LNCAP (cell line): ENCODE data around the gene RIPOR1.

Experiments used
- TF ChIP-seq, protein P1 (sequence below): fragments of 450-650 bp; IDR thresholded peaks from 2 replicates; pipeline ENCODE4 v1.5.1; 2017; ENCODE audit warnings: mild to moderate bottlenecking

RIPOR1 gene

DNA sequence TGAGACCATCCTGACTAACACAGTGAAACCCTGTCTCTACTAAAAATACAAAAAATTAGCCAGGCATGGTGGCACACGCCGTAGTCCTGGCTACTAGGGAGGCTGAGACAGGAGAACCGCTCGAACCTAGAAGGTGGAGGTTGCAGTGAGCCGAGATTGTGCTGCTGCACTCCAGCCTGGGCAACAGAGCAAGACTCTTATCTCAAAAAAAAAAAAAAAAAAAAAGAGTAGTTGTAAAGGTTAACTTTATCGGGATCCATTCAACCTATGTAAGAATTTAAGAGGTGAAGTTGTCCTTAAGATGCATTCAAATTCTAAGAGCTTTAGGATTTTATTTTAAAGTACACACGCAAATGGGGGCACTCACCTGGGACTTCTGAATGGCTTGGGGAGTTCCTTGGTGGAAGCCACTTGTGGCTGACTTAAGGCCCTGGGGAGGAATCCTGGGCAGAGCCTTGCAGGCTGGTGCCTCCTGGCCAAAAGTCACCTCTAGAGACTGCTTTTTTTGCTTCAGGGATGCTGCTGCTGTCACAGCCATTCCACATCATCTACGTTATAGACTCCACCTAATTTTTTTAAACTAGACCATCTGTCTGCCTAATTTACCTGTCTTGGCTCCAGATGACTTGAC, 37.0 kb downstream of the RIPOR1 start:
- TF ChIP-seq, protein P1, sequence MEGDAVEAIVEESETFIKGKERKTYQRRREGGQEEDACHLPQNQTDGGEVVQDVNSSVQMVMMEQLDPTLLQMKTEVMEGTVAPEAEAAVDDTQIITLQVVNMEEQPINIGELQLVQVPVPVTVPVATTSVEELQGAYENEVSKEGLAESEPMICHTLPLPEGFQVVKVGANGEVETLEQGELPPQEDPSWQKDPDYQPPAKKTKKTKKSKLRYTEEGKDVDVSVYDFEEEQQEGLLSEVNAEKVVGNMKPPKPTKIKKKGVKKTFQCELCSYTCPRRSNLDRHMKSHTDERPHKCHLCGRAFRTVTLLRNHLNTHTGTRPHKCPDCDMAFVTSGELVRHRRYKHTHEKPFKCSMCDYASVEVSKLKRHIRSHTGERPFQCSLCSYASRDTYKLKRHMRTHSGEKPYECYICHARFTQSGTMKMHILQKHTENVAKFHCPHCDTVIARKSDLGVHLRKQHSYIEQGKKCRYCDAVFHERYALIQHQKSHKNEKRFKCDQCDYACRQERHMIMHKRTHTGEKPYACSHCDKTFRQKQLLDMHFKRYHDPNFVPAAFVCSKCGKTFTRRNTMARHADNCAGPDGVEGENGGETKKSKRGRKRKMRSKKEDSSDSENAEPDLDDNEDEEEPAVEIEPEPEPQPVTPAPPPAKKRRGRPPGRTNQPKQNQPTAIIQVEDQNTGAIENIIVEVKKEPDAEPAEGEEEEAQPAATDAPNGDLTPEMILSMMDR, result no peak

DNA sequence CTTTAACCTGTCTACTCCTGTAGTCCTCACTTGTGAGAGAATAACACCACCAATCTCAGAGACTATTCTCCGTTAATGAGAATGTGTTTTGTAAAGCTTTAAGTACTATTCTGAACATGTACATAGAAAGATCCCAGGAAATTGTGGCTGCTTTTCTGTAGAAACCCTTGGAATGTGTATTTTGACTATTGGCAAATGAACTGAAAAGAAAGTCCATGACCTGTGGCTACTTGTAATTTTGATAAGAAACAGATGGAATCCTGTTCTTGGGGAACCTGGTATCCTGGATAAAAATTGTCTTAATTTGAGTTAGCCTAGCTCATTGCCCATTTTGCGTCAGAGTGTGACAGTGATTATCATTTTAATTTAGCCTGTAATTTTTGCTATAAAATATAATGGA, 42.8 kb downstream of the RIPOR1 start:
- TF ChIP-seq, protein P1, result no peak

DNA sequence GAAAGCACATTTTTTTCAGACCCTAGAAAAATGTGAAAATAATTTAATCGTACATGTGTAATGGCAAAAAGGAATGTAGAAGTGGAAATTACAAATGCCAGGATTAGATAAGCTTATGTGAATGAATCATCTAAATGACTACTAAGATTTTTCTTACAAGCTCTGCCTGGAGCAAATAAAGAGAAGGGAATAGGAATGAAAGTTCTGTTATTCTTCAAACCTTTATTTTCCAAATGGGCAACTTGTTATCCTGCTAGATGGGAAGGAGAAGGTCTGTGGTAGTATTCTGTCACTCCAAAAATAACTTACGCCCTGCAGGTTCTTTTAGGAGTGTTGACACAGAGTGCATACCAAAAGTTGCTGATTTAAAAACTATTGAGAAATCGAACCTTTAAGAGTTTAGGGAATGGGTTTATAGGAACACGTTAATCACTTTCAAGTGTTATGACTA, 43.4 kb downstream of the RIPOR1 start:
- TF ChIP-seq, protein P1, result no peak

DNA sequence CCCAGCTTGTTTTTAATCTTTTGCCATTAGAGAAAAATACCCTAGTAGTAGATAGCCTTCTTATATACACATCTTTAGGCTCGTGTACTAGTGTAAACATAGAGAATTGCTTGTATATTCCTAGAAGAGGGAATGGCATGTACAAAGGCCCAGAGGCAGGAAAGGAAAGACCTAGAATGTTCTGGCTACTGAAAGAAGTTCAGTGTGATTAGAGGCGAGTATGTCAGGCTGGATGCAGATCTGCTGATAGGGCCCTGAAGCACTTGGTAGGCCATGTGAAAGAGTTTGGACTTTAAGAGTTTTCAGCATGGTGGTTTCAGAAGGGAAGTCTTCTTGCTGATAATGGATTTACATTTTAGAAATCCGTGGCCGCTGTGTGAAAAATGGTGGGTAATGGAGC, 51.1 kb downstream of the RIPOR1 start:
- TF ChIP-seq, protein P1, result no peak

DNA sequence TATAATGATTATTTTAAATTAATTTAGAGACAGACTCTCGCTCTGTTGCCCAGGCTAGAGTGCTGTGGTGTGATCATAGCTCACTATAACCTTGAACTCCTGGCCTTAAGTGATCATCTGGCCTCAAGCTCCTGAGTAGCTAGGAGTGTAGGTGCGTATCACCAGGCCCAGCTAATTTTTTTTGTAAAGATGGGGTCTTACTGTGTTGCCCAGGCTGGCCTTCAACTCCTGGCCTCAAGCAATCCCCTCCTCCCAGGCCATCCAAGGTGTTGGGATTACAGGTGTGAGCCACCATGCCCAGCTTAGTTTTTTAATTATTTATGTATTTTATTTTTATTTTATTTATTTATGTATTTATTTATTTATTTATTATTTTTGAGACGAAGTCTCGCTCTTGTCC, 51.6 kb downstream of the RIPOR1 start:
- TF ChIP-seq, protein P1, result no peak

DNA sequence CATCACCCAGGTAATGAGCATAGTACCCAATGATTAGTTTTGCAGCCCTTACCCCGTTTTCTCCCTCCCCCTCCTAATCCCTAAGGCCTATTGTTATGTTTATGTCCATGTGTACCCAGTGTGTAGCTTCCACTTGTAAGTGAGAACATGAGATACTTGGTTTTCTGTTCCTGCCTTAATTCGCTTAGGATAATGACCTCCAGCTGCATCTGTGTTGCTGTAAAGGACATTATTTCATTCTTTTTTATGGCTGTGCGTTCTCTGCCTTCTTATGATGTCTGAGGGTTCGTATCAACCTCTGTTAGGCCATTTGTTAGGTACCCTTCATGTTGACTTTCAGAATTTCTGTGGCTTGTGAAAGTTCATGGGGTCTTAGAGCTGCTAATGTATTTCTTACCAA, 64.7 kb downstream of the RIPOR1 start:
- TF ChIP-seq, protein P1, result no peak

DNA sequence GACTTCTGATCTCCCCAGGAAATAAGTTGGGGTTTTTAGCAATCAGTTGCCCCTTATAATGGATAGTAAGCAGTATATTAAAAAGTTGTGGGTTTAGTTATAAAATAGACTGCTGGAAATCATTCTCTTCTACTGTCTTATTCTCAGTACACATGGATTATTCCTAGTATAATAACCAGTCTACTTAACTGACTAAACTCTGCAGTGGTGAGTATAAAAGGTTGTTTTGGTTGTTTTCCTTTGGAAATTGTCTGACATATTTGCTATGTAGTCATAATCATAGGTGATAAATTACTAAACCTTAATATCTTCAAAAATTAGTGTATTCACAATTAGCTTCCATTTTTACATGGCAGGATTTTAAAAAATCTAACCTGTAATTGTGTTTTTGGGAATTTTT, 65.1 kb downstream of the RIPOR1 start:
- TF ChIP-seq, protein P1, result no peak
